AG04449 (cell line): Measurements from ENCODE around the gene ENAH.

Experiments
- CTCF ChIA-PET: fragments of 350-600 bp; formaldehyde crosslinking; extraction: SDS; loops from one replicate; lab custom pipeline; 2021; ENCODE audit warnings: antibody characterized with exemption; lab: Yijun Ruan, JAX
- POLR2A ChIA-PET: fragments of 400-600, 350-600 bp; formaldehyde crosslinking; extraction: SDS; loops from one replicate; lab custom pipeline; 2020; ENCODE audit warnings: antibody characterized with exemption, inconsistent platforms; lab: Yijun Ruan, JAX
- DNase-seq: peaks from one replicate; pipeline ENCODE4 v3.0.0-alpha.2; 2010; ENCODE audit warnings: low read depth, low spot score
- H3K4me3 ChIP-seq: 2 replicates; pipeline ENCODE4 v1.5.1; 2011; ENCODE audit warnings: low read depth, mild to moderate bottlenecking, control low read depth, low read length
- TF ChIP-seq, protein P1 (sequence below): IDR thresholded peaks from one replicate; pipeline ENCODE4 v1.5.1; 2011; ENCODE audit warnings: mild to moderate bottlenecking, moderate library complexity, low read length, control low read depth, inconsistent platforms; ENCODE audit not compliant: insufficient read depth; ENCODE audit errors: missing control alignments

The ENAH gene

GRCh38 chr1:225608014-225608796 lies 44.7 kb downstream of the ENAH start:
- H3K4me3 ChIP-seq: no peak overlapping the region
- POLR2A ChIA-PET: no interaction called here
- CTCF ChIA-PET: interaction anchor here (0.9 to 1.9 kb wide), 3 partner anchors 34 to 170 kb away, joined by 3 to 4 read pairs (median 4); partner anchors contain the start of gene SRP9
- TF ChIP-seq, protein P1, sequence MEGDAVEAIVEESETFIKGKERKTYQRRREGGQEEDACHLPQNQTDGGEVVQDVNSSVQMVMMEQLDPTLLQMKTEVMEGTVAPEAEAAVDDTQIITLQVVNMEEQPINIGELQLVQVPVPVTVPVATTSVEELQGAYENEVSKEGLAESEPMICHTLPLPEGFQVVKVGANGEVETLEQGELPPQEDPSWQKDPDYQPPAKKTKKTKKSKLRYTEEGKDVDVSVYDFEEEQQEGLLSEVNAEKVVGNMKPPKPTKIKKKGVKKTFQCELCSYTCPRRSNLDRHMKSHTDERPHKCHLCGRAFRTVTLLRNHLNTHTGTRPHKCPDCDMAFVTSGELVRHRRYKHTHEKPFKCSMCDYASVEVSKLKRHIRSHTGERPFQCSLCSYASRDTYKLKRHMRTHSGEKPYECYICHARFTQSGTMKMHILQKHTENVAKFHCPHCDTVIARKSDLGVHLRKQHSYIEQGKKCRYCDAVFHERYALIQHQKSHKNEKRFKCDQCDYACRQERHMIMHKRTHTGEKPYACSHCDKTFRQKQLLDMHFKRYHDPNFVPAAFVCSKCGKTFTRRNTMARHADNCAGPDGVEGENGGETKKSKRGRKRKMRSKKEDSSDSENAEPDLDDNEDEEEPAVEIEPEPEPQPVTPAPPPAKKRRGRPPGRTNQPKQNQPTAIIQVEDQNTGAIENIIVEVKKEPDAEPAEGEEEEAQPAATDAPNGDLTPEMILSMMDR: no peak
- no peak for DNase-seq

GRCh38 chr1:225607355-225607754 lies 45.6 kb downstream of the ENAH start:
- TF ChIP-seq, protein P1: no peak
- no peak overlapping the region for H3K4me3 ChIP-seq
- ChIA-PET CTCF (interaction anchor here (0.9 to 1.9 kb wide), 4 partner anchors 10 to 171 kb away, joined by 4 to 5 read pairs (median 4); partner anchors contain the start of gene SRP9), POLR2A (interaction anchor here (0.7 kb wide), 1 partner anchor 64 kb away, joined by 3 read pairs; no protein-coding TSS in a partner anchor)
- no peak for DNase-seq

DNA sequence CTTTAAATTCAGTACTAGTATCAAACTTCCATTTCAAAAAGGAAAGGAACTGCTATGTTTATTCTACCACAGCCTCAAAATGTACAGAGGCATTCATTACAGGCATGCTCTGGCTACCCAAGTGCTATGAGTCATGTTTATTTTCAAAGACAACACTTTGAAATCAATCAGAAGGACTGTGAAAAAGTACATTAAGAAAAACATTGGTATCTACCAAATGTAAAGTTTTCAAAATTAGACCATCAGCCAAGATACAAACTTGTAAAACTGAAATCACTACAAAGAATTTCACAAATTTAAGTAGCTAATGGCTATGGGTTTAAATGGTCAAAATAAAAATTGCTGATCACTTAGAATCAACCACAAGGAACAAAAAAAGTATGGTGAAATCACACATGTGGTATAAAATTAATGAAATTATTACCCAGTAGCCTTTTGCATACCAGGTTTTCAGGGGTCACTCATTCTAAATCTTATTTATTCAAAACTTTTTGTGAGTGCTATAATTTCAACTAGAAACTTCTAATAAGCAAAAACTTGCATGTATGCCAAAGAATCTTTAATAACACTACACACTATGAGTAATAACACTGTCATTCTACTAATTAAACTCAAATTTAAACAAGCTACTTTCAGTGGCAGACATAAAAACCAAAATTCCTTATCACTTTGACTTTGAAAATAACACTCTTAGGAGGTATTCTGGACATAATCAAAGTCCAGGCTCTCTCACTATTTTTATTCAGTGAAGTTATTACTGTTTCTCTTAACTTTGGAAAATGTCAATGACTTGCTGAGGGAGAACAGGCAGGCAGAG lies 49.2 kb downstream of the ENAH start:
- TF ChIP-seq, protein P1: no peak
- peak; percentile 26 for DNase-seq
- CTCF ChIA-PET: interaction anchor here (0.8 to 1.6 kb wide), 7 partner anchors 13 to 174 kb away, joined by 3 to 7 read pairs (median 3); partner anchors contain the start of gene SRP9
- H3K4me3 ChIP-seq: no peak overlapping the region
- POLR2A ChIA-PET: no interaction called here

DNA sequence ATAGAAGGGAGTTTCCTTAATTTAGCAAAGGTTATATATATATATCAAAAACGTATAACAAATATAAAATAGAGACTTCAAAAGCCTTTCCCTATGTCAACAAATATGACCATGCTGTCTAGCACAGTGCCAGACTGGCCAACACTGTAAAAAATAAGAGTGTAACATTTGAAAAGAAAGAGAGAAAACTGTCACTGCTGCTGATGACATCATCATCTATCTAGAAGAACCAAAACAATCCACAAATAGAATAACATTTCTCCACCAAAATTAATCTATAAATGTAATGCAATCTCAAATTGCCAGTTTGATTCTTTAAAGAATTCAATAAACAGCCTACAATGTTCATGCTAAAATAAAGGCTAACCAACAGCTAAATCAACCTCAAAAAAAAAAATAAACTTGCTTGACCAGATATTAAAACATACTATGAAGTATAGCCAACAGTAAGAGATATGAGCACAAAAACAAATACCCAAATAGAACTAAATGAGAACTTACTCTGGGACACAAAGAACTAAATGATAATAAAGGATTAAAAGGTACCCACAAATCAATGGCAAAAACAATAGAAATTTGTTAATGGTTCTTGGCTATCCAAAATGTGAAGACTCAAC lies 50.2 kb downstream of the ENAH start:
- ChIA-PET CTCF (interaction anchor here (0.9 to 1.6 kb wide), 5 partner anchors 15 to 170 kb away, joined by 3 to 7 read pairs (median 3); no protein-coding TSS in a partner anchor), POLR2A (no interaction called here)
- TF ChIP-seq, protein P1: no peak
- H3K4me3 ChIP-seq: no peak overlapping the region
- DNase-seq: no peak

- TF ChIP-seq, protein P1: no peak
- ChIA-PET CTCF (interaction anchor here (1.2 to 1.3 kb wide), 2 partner anchors 127 to 171 kb away, joined by 3 to 7 read pairs; no protein-coding TSS in a partner anchor), POLR2A (no interaction called here)
- no peak overlapping the region for H3K4me3 ChIP-seq
- no peak for DNase-seq
Observed at GRCh38 chr1:225601902-225602589, 50.9 kb downstream of the ENAH start.
